HG03045 (cell line): ENCODE results near the gene ARHGEF12.

ENCODE experiments used
- ATAC-seq: cut with Tn5 transposase; IDR thresholded peaks from one replicate; pipeline ENCODE4 v1.9.1; 2021; ENCODE audit warnings: mild to moderate bottlenecking, moderate library complexity; ENCODE audit not compliant: unreplicated experiment

The ARHGEF12 gene

DNA sequence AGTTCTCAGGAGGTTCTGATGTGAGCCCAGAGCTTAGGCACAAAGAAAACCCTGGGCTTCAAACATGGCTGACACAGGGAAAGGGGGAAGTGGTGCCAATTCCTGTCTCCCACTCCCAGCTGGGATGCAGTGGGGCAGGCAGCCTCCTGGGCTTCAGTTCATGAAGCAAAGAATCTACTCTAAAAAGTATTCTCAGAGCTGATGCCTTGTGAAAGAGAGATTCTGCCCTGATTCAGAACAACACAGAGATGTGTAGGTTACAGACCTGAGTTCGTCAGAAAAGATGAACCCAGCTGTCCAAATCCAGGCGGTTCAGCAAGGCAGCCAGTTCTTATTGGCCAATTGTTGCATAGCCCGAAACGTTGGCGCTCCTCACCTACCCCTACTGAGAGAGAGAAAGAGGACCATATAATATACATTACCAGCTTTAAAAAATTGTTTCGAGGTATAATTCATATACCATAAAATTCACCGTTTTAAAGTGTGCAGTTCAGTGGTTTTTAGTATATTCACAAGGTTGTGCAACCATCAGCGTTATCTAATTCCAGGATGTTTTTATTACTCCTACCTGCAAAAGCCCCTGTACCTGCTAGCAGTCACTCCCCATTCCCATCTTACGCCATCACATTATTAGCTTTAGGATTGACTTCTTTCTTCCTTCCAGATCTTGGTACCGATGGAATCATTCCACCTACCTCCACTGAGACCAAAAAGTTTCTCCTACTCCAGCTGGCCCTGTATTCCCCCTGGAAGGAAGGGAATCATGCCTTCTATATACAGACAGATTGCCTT, 18.3 kb upstream of the ARHGEF12 start:
- no peak for ATAC-seq

DNA sequence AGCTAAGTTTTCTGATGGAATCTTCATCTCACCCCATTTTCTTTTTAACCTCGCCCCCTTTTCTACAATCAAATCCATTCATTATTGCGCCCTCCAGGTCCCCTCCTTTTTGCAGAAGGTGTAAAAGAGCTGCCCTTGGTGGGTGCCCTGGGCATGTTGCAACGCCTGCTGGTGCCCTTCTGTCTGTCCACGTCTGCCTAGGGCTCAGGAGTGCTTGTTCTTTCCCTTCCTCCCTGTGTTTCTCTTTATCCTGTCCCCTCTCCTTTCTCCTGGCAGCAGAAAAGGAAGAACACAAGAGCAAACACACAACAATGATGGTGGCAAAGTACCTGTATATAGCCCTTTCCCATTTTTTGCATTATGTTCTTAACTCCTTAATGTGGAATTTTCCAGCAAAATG, 17.3 kb upstream of the ARHGEF12 start:
- no peak for ATAC-seq

DNA sequence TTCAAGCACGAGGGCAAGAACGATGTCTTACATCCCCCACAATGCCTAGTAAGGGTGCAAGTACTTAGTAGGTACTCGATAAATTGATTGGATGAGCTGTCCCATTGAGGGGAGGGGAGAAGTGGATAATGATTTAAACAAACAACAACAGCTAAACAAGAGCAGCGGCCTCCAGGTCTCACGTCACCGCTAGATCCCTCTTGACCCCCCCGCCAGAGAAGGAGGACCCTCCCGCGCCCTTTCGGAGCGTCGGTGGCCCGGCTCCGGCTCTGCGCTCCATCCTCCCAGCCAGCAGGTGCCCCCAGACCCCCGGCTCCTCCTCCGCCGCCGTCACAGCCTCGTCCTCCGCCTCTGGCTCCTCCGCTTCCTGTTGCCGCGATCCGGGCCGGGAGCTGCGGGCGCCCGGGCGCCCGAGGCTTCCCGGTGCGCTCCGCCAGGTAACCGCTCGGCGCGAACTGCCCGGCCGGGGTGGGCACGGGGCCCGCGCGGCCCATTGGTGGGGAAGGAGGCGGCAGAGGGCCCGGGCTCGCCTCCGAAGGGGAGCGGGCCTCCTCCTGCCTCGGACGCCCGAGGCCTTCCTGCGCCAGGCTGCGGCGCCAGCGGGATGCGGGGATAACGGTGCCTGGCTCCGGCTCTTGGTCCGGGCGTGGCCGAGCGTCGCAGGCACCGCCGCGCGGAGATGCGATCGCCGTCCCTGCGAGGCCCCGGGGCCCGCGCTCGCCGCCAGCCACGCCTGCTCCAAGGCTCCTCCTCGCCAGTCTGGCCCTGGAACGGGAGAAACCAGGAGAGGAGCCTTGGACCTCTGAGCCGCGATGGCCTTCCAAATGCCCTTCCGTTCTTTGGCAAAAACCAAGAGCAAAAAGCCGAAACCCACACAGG, 11.0 kb upstream of the ARHGEF12 start, which contains the start of gene TLCD5:
Gene TLCD5, plus strand, starts transcription at position 368 of the 879 bp plus-strand sequence. CDS start 2,143 bp downstream, outside the sequence.
- no peak for ATAC-seq

DNA sequence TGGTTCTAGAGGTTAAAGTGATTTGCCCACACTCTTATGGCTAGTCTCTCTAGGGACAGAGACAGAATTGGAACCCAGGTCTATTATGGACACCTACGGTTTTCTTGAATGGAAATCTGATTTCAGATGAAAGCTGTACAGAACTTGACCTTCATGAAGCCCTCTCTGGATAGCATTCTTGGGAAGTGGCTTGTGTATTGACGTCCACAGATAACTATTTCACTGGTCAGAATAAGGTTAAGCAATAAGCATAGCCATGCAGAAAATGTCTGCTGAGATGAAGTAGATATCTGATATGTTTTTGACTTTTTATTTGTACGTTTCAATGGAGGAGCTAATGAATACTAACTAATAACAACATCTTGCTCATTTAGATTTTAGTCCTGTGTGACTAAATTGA, 10.0 kb upstream of the ARHGEF12 start:
- no peak for ATAC-seq

DNA sequence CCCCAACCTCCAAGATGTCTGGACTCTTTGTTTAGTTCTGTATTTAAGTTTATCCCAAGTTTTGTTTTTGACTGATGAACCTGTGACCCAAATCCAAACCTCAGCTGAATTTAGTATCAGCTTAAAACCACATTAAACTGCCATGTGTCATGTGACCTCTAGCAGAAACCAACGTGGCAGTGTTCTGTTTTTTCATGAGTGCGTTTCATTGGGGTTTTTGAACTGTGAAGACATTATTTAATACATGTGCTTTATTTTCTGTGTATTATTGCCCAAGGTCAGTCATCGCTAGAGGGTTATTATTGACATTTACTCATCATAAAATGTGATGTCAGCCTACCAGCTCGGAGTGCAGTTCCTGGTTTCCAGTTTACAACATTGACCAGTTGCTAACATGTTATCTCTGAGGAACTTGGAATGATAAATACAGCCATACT, 9.3 kb upstream of the ARHGEF12 start:
- no peak for ATAC-seq

DNA sequence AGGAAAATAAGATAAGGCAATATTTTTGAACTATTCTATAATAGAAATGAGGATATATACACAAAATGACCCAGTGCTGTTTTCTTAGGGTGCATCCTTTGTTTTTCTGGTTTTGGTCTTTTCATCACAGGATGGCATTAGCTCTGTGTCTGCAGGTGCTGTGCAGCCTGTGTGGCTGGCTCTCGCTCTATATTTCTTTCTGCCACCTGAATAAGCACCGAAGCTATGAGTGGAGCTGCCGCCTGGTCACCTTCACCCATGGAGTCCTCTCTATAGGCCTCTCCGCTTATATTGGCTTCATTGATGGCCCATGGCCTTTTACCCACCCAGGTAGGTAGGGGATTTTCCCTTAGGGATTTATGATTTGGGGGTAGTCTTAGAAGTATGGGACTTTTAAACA, 8.9 kb upstream of the ARHGEF12 start:
- ATAC-seq, result no peak

DNA sequence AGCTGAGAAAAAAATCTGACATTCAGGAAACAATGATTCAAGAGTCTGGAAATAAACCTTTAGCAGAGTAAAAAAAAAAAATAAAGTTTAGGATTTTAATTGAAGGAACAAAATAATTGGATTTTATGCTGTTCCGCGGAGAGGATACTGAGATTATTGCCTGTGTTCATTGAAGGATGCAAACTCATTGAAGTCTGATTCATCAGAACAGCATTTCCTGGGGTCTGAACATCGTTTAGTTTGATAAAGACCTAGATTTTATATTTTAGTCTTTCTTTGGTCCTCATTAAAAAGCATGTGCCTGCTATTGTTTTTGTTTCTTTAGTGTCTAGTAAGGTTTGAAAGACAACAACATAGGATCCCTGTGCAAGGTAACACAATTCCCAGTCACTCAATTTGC, 6.7 kb upstream of the ARHGEF12 start:
- no peak for ATAC-seq

DNA sequence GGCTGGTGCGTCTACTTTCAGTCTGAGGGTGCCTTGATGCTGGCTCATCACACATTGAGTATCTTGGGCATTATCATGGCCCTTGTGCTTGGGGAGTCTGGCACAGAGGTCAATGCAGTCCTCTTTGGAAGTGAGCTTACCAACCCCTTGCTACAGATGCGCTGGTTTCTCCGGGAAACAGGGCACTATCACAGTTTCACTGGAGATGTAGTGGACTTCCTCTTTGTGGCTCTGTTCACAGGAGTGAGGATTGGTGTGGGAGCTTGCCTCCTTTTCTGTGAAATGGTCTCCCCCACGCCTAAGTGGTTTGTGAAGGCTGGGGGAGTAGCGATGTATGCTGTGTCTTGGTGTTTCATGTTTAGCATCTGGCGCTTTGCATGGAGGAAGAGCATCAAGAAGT, 6.2 kb upstream of the ARHGEF12 start:
- no peak for ATAC-seq

DNA sequence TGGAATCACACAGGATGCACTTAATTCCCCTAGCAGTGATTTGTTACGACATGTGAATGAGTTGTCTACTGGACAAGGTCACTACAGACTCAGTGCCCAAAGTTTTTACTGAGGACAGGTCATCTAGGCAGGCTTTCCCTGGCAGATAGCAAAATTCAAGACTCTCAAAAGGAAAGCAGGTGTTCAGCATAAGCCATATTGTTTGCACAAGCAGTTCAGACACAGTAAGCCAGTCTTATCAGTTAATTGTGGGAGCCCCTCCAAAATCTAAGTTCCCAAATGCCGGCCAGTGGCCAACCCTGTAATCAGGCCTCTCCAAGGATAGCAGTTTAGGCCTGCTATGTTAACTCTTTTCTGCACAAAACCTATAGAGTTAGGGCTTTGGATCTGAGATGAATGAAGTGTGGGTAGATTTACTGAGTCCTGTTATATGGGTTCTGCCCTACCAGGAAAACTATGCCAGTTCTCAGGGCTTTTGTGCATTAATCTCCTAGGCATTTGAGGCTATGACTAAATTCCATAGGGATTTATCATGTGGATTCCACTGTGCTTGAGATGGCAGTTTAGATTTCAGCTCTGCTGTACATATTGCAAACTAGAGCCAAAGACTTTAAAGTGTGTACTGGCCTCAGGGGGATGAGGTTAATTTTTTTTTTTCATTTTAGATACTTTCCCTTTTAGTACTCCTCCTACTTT, 4.8 kb upstream of the ARHGEF12 start:
- ATAC-seq, result no peak

DNA sequence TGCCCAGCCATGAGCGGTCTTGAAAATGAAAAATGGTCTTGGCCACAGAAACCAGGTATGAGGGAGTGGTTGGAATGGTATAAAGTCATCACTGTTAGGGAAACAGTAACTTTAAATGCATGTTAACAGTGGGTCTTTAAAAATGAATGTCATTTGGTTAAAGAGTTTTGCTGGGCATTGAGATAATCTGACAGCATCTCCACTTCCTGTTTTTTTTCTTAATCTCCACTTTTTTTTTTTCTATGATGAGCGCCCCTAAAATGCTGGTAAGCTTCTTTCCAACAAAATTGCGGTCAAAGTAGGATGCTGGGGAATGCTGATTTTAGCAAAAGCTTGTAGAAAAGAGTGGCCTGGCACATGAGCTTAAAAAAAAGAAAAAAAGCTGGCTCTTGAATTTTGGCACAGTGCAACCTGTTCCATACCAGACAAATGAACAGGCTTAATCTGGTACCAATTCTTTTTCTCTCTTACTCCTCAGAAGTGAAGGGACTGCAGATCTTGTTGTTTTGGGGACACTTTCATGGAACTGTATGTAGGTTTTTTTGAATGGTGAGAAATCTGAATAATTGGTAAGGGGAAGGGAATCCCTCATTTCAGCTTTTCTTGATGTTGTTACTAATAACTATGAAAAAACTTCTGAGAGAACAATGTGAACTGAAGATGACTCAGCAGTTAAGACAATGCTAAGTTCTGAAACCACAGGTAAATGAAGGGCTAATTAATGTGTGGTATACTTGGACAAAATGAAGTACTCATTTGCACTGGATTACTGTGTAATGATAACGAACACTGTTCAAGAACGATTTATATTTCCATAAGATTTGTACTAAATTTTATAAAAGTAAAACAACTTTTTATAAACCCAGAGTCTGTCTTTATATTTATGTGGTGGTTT, 3.1 kb upstream of the ARHGEF12 start:
- no peak for ATAC-seq

DNA sequence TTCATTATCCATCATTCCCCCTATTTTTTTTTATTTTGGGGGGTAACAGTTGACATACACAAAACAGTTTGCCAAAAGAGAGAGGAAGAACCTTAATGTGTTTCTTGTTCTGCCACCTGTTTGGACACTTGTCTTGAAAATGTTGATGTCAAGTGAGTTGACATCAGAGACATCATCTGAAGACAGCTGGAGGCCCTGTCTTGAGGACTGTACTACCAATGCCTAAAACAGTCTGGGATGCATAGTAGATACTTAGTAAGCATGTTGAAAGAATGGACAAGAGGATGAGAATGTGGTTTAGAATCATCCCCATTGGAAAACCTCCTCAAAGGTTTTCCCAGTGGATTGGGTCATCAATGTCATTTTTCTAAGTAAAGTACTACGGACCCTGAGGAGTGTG, 2.4 kb upstream of the ARHGEF12 start:
- ATAC-seq, result no peak

DNA sequence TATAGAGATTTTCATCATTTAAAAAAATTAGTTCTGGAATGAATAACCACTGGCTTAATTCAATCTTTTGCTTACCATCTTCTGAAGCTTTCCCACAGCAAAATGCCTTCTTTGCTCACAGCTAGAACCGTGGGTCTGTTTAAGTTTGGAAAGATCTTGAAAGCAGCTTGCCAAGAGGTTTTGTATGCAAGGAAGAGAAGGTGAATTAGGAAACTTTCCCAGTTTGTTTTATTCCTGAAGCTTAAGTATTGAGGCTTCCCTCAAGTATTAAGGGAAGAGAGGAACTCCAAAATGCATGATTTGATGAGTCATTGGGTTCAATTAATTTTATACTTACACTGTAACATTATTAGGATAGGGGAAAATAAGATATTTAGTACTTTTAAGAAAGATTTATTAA, 1.9 kb upstream of the ARHGEF12 start:
- ATAC-seq, result no peak

DNA sequence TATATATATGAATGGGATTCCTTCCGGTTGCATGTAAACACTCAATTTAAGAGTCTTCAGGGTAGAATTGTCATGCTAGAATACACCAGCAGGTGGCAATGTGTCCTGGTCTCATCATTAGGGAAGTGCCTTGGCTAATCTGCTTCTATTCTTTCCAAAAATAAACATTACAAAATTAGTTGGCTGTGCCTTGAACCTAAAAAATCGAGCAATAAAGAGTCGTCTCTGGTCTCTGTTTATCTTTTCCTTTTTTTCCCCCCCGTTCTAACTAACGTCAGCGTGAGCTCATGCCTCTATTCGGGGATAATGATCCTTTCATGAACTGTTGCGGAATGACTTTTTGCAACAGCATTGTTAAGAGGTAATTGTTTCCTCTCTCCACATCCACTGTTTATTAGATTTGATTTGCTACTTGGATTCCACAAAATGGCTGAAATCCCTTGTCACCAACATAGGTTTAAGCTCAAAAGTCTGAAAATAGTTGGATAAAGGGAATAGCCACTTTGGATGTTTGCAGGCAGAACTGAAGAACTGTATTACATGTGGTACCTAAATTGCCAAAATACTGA, 1.2 kb upstream of the ARHGEF12 start:
- ATAC-seq, result no peak

DNA sequence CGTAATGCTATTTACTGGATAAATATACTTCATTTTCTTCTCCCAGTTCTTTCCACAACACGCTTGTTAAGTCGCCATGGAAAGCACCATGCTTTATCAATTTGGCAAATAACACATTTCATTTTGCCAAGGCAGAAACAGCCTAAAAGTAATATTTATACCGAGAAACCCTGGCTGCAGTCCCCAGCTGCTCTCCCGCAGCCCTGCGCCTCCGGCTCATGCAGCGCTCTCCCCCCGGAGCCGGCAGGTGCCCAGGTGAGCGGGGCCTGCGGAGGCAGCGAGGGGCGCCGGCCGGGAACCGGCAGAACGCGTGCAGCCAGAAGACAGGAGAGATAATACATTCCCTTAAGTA, 681 bp upstream of the ARHGEF12 start:
- ATAC-seq, result peak; percentile 33

DNA sequence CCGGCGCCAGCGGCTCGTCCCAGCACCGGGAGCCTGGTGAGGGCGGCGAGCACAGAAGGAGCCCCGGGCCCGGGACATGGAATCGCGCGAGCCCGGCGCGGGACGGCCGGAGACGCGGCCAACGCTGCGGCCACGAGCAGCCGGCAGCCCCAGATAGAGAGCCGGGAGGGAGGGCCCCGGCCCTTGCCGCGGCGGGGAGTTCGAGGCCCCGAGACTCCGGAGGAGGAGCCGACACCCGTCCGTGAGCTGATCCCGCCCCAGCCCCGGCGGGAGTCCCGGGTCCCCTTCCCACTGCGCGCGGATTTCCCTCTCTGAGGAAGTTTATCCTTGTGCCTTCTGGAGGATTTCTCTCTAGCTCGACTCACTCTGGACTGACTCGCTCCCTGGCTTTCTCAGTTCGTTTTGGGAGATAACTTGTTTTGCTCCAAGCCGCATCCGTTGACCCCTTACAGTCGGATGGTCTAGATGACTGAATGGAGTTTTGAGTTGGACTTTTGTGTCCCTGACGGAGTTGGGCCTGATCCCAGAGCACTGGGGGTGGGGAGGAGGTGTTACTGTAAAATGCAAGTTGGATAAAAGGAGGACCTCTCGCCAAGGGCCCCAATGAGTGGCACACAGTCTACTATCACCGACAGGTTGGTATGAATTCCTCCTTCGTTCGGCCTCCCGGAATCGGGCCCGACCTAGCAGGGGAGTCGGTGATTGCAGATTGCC, 585 bp downstream of the ARHGEF12 start:
- ATAC-seq, result peak; percentile 44

DNA sequence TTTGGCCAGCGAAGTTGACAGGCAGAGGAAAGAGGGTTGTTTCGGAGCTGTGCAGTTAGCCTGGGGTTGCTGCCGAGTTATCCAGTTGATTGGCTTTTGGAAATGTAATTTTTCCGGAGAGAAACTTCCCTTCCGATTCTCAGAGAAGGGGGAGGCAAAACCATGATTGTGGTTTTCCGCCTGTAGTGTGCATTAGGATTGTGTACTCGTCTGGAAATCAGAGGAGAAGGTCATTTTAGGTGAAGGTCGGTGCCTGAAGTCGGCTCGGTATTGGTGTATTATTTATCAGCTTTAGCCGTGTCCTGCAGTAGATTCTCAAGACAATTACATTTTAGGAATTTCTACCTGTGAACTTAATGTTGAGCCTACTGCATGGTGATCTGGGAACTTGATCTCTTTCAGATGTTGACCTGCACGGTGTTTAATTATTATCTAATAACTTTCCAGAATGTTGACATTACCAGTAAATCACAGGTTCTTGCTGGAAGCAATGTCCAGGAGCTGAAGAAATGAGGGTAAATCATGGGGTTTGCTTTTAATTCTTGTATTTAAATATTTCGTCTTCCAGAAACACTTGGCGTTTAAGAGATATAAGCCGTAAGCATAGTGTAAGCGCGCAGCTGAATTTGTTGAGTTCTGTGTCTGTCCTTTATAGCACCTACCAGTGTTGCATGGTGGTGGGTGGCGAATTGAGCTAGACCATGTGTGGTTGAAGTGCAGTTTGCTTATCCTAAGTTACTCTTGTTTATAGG, 1.3 kb downstream of the ARHGEF12 start:
- no peak for ATAC-seq

DNA sequence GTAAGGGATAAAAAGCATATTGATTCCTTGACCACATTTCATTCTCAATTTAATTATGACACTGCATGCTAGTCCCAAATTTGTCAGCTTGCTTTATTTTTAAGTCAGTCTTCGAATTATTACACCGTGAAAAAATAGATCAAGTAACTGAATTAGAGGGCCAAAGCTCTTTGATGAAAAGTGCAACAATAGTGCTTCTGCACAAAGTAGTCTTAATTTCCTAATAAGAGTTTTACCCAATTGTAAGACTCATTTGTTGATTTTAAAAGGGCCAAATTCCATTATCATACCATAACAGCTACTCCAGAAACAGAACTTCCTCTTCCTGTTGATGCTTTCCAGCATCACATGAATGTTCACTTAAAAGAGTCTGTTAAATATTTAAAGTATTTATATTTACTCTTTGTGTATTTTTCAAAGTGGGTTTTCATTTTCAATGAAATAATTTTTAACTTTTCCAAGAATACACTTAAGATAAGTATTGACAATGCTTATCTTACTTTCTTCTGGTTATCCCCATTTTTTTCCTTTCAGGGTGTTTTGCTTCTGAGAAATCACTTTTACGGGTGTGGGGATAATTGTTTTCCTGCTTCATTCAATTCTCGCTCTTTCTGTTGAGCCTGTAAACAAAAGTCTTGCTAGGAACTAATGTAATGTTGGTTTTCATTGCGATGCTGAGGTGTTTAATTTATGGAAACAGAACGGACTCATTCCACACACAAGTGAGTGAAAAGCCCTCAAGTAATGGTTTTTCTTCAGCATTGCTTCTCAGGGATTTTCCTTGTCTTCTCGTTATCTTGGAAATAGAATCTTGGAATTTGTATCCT, 2.1 kb downstream of the ARHGEF12 start:
- no peak for ATAC-seq

DNA sequence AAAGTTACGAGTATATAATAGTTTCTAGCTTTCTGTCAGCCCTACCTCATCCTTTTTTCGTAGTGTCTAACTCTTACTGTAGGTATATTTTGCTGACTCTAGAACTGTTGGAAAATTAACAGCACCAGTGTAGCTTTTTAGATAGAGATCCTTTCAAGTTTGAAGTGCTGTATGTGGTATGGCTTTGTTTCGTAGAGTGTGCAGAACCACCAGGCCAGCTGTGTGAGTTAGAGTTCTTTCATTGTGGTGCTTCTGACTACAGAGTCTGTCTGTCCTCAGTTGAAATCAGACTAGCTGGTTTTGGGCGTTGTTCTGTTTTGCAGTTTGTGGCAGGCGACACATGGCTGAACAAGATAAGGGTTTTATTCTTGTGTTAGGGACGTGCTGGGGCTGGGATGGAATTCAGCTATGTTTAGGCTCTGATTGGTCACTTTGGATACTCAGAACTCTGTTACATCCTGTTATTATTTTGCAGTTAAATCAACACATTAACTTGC, 3.2 kb downstream of the ARHGEF12 start:
- no peak for ATAC-seq
